B cell (primary cell): ENCODE data around the gene C11orf21. TPM values are rescaled to one million over a fixed set of nuclear protein-coding genes. Genes with fewer than 3 reads are reported as not detected.

ENCODE experiments used
- ATAC-seq: fragments of 200-7000 bp; cut with Tn5 transposase; one replicate; pipeline ENCODE4 v1.10.0; 2021; ENCODE audit warnings: low read depth, mild to moderate bottlenecking, moderate number of reproducible peaks, moderate library complexity
- CTCF ChIA-PET: fragments of 350-600 bp; sonication (Branson Sonifier 250); formaldehyde crosslinking; loops from one replicate; lab custom pipeline; 2021; ENCODE audit warnings: antibody characterized with exemption, inconsistent platforms; lab: Charles Lee
- POLR2A ChIA-PET: fragments of 350-600 bp; sonication (Branson Sonifier 250); formaldehyde crosslinking; loops from one replicate; lab custom pipeline; 2021; ENCODE audit warnings: antibody characterized with exemption; lab: Charles Lee
- DNase-seq: peaks from one replicate; pipeline ENCODE4 v3.0.0; 2013
- H2AFZ ChIP-seq: 2 replicates; pipeline ENCODE4 v1.6.1; 2012; ENCODE audit warnings: mild to moderate bottlenecking, low read depth, low read length; ENCODE audit not compliant: insufficient read depth, poor library complexity, severe bottlenecking
- H3K27ac ChIP-seq, 2 donors: 1 replicate in 1 of 2; 2 replicates in 1 of 2; pipeline ENCODE4 v1.5.1; 2012 to 2013; ENCODE audit warnings: low read length in 2 of 2, mild to moderate bottlenecking in 2 of 2, moderate library complexity in 1 of 2
- H3K27me3 ChIP-seq, 4 experiments: fragments of 200-600 bp in 1 of 4; sonication (generic) in 1 of 4; replicated peaks in 1 of 4; 1 replicate in 2 of 4; 2 replicates in 2 of 4; pipeline versions ENCODE4 v1.6.1 to v1.7.0; 2013 to 2016; ENCODE audit warnings: low read length in 3 of 4, mild to moderate bottlenecking in 2 of 4, mixed read lengths in 1 of 4, moderate library complexity in 1 of 4; ENCODE audit not compliant: insufficient read depth in 4 of 4, control insufficient read depth in 3 of 4; ENCODE audit errors: control extremely low read depth in 1 of 4
- H3K36me3 ChIP-seq, 2 experiments: replicated peaks in 1 of 2; 1 replicate in 1 of 2; 2 replicates in 1 of 2; pipeline versions ENCODE4 v1.6.1 to v1.7.1; 2013; ENCODE audit warnings: low read length in 1 of 2; ENCODE audit not compliant: insufficient read depth in 2 of 2, control insufficient read depth in 1 of 2; ENCODE audit errors: control extremely low read depth in 1 of 2, extremely low read depth in 1 of 2
- H3K4me1 ChIP-seq, 2 donors: fragments of 200-600 bp in 1 of 2; sonication (generic) in 1 of 2; 1 replicate in 1 of 2; 2 replicates in 1 of 2; pipeline versions ENCODE4 v1.5.1 to v1.6.1; 2013 to 2017; ENCODE audit warnings: low read length in 2 of 2; ENCODE audit not compliant: control insufficient read depth in 2 of 2, insufficient read depth in 2 of 2
- H3K4me2 ChIP-seq: replicated peaks from 2 replicates; pipeline ENCODE3; 2012; ENCODE audit warnings: mild to moderate bottlenecking, low read depth, low read length; ENCODE audit not compliant: poor library complexity, severe bottlenecking
- H3K4me3 ChIP-seq, 5 experiments: fragments of 200-600 bp in 1 of 5; sonication (generic) in 1 of 5; 1 replicate in 3 of 5; 2 replicates in 2 of 5; pipeline versions ENCODE4 v1.5.1 to v1.7.0; 2011 to 2016; ENCODE audit warnings: low read length in 4 of 5, mild to moderate bottlenecking in 4 of 5, low read depth in 2 of 5, control low read depth in 1 of 5, moderate library complexity in 1 of 5; ENCODE audit not compliant: insufficient read depth in 1 of 5; ENCODE audit errors: control extremely low read depth in 1 of 5, extremely low read depth in 1 of 5
- H3K79me2 ChIP-seq: fragments of 200-600 bp; sonication (generic); one replicate; pipeline ENCODE4 v1.6.0; 2016; ENCODE audit warnings: low read length; ENCODE audit not compliant: control insufficient read depth, insufficient read depth
- H3K9ac ChIP-seq: fragments of 200-600 bp; sonication (generic); 2 replicates; pipeline ENCODE4 v1.6.1; 2017; ENCODE audit warnings: mild to moderate bottlenecking, low read length, moderate library complexity
- H3K9me3 ChIP-seq, 3 donors: one replicate each; pipeline versions ENCODE4 v1.6.1 to v1.7.1; 2013; ENCODE audit warnings: low read length in 2 of 3; ENCODE audit not compliant: control insufficient read depth in 2 of 3, insufficient read depth in 1 of 3; ENCODE audit errors: control extremely low read depth in 1 of 3
- H4K20me1 ChIP-seq: 2 replicates; pipeline ENCODE4 v1.6.0; 2012; ENCODE audit warnings: mild to moderate bottlenecking, low read length; ENCODE audit not compliant: insufficient read depth, control insufficient read depth, poor library complexity, severe bottlenecking
- H3K27ac Mint-ChIP-seq: one replicate; pipeline ENCODE4 v1.8.0; 2021; ENCODE audit warnings: mixed read lengths
- H3K27me3 Mint-ChIP-seq: one replicate; pipeline ENCODE4 v1.8.0; 2021; ENCODE audit warnings: mixed read lengths
- H3K4me1 Mint-ChIP-seq: one replicate; pipeline ENCODE4 v1.8.0; 2021; ENCODE audit warnings: mixed read lengths
- H3K4me3 Mint-ChIP-seq: one replicate; pipeline ENCODE4 v1.8.0; 2021; ENCODE audit warnings: mixed read lengths
- H3K9me3 Mint-ChIP-seq: one replicate; pipeline ENCODE4 v1.8.0; 2022; ENCODE audit warnings: mixed read lengths; ENCODE audit not compliant: insufficient read depth
- EZH2 ChIP-seq: IDR thresholded peaks from 2 replicates; pipeline ENCODE4 v1.6.1; 2012; ENCODE audit warnings: borderline replicate concordance, low read depth, mild to moderate bottlenecking, moderate library complexity, low read length; ENCODE audit not compliant: insufficient read depth, poor library complexity, severe bottlenecking
- WGBS: methylation state at CpG from one replicate; pipeline ENCODE4 v1.1.5; 2013; ENCODE audit warnings: missing lambda C conversion rate; ENCODE audit not compliant: insufficient coverage; 5-methylcytosine and 5-hydroxymethylcytosine counted together
- intact Hi-C: fragments of 100-400 bp; cut with micrococcal nuclease; formaldehyde crosslinking; loops from one replicate; pipeline ENCODE4 v1.10.0; 2022
- polyA plus RNA-seq: library from polyadenylated mRNA; depleted of rRNA; stranded (reverse); fragments of >200 nt; gene quantifications from 2 replicates; pipeline ENCODE4 v1.2.3, GENCODE V29; 2012
- total RNA-seq, 2 donors: library from RNA; stranded (reverse); fragments of 120-200 nt in 1 of 2; gene quantifications; 1 replicate in 1 of 2; 2 replicates in 1 of 2; pipeline versions ENCODE4 v1.2.3 to v1.2.4, GENCODE V29; 2013 to 2022
- TF ChIP-seq, protein P1 (sequence below): fragments of 200-600 bp; IDR thresholded peaks from one replicate; pipeline ENCODE4 v1.8.0; 2022; ENCODE audit warnings: antibody characterized with exemption, mild to moderate bottlenecking

Gene C11orf21
- total and polyA plus RNA-seq, 2 donors (not counting 1 experiment from before 2014, with no cell fraction given), result 22.8 to 38.9 TPM

- H2AFZ ChIP-seq, result peak overlapping the region; percentile 65
Measured at GRCh38 chr11:2300936-2301630, 635 bp downstream of the C11orf21 start.

More at GRCh38 chr11:2300936-2301630, 635 bp downstream of the C11orf21 start:
- Histone ChIP-seq H3K27ac (peak overlapping the region; percentile 65 to 88), H3K4me1 (peaks cover 69 to 77% of the 10 kb centered on the region in 2 donors), H3K36me3 (peaks cover 2 to 7% of the 10 kb centered on the region in 2 experiments), H3K4me3 (peak overlapping the region; percentile 52 to 68 (median 64)), H3K27me3 (no peaks in the 10 kb centered on the region), H3K9ac (peak overlapping the region; percentile 54), H3K9me3 (no peaks in the 10 kb centered on the region), H3K79me2 (peaks cover 33% of the 10 kb centered on the region), H4K20me1 (no peaks in the 10 kb centered on the region), H3K4me2 (peak overlapping the region; percentile 79)
- ChIA-PET CTCF (interaction anchor here (0.7 to 15.0 kb wide), 11 partner anchors 30 to 231 kb away, joined by 3 to 583 read pairs (median 6); partner anchors contain the start of genes CD81 and TSSC4), POLR2A (interaction anchor here (0.7 to 2.3 kb wide), 8 partner anchors 31 to 119 kb away, joined by 3 to 18 read pairs (median 3); partner anchors contain the start of gene TSSC4)
- intact Hi-C loops, result loop anchor here (5.0 kb wide), 2 partner anchors 226 to 586 kb away; partner anchors contain the start of gene CDKN1C
- WGBS, result 6% methylated on average over 24 of the region's 24 CpGs
- peak; percentile 16 for ATAC-seq
- H3K27me3 Mint-ChIP-seq, result no peaks in the 10 kb centered on the region
- peaks cover 71% of the 10 kb centered on the region for H3K4me1 Mint-ChIP-seq
- TF ChIP-seq EZH2, result no peak
- TF ChIP-seq, protein P1, sequence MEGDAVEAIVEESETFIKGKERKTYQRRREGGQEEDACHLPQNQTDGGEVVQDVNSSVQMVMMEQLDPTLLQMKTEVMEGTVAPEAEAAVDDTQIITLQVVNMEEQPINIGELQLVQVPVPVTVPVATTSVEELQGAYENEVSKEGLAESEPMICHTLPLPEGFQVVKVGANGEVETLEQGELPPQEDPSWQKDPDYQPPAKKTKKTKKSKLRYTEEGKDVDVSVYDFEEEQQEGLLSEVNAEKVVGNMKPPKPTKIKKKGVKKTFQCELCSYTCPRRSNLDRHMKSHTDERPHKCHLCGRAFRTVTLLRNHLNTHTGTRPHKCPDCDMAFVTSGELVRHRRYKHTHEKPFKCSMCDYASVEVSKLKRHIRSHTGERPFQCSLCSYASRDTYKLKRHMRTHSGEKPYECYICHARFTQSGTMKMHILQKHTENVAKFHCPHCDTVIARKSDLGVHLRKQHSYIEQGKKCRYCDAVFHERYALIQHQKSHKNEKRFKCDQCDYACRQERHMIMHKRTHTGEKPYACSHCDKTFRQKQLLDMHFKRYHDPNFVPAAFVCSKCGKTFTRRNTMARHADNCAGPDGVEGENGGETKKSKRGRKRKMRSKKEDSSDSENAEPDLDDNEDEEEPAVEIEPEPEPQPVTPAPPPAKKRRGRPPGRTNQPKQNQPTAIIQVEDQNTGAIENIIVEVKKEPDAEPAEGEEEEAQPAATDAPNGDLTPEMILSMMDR, result no peak
- H3K27ac Mint-ChIP-seq, result peak overlapping the region; percentile 98
- no peaks in the 10 kb centered on the region for H3K9me3 Mint-ChIP-seq
- peak; percentile 64 for DNase-seq
- peak overlapping the region; percentile 92 for H3K4me3 Mint-ChIP-seq
